Right cardiac atrium (tissue), 5 donors: ENCODE results near the gene CDK4. TPM values are rescaled to one million over a fixed set of nuclear protein-coding genes. Genes with fewer than 3 reads are reported as not detected.
A peak's percentile ranks its signal among the peaks of the same experiment; 100 is the strongest.

Experiments used
- ATAC-seq, 2 donors: fragments of 200-7000 bp; cut with Tn5 transposase; one replicate each; pipeline versions ENCODE4 v1.8.0 to v1.9.1; 2020; ENCODE audit warnings: moderate library complexity in 2 of 2, mild to moderate bottlenecking in 1 of 2
- DNase-seq, 3 donors: peaks; one replicate each; pipeline ENCODE4 v3.0.0-alpha.2; 2020
- H3K27ac ChIP-seq: one replicate; pipeline ENCODE4 v1.5.1; 2013; ENCODE audit warnings: mild to moderate bottlenecking, low read length, control low read depth, moderate library complexity
- H3K27me3 ChIP-seq: one replicate; pipeline ENCODE4 v1.6.1; 2013; ENCODE audit not compliant: control insufficient read depth, insufficient read depth
- H3K4me1 ChIP-seq: one replicate; pipeline ENCODE4 v1.6.1; 2013; ENCODE audit warnings: low read length; ENCODE audit not compliant: control insufficient read depth, insufficient read depth
- H3K4me3 ChIP-seq: one replicate; pipeline ENCODE4 v1.5.1; 2013; ENCODE audit warnings: low read length, control low read depth
- H3K9me3 ChIP-seq: one replicate; pipeline ENCODE4 v1.6.1; 2013; ENCODE audit warnings: low read length; ENCODE audit not compliant: control insufficient read depth
- WGBS: extraction: QIAGEN DNeasy Blood & Tissue Kit; methylation state at CpG from one replicate; pipeline ENCODE4 v1.1.7; 2013; 5-methylcytosine and 5-hydroxymethylcytosine counted together
- intact Hi-C, 4 donors: fragments of 100-400 bp; cut with DNase I; formaldehyde crosslinking; loops; one replicate each; pipeline versions ENCODE4 v1.11.0 to v1.14.0; 2022 to 2023
- polyA plus RNA-seq: library from polyadenylated mRNA; stranded (reverse); fragments of 200-250 nt; gene quantifications from one replicate; pipeline ENCODE4 v1.2.3, GENCODE V29; 2013
- total RNA-seq, 4 donors: library from RNA; stranded (reverse); fragmentation: NEBNext Ultra II Directional; extraction: Animal tissue kit (Norgen Biotek cat#: 25700); gene quantifications; one replicate each; pipeline ENCODE4 v1.2.1, GENCODE V29; 2021
- donor health status: healthy with polysubstance abuse.
- donor health status: DM: no; HTN: yes; CAD: no.
- donor health status: DM: no; HTN: no; CAD: no.
- donor health status: DM: no; HTN: yes; CAD: no; lungs with severe emphysema.
- donor health status: DM: yes; HTN: yes; CAD: no.

The CDK4 gene
- total and polyA plus RNA-seq, 5 donors = 29.7 to 53.9 (median 53.2) TPM

GRCh38 chr12:57763881-57764661, 12.0 kb upstream of the CDK4 start:
- 69% methylated on average over 6 of the region's 6 CpGs for WGBS
- intact Hi-C loops = no loop called here
- Histone ChIP-seq H3K9me3 (no peaks in the 10 kb centered on the region), H3K27me3 (no peaks in the 10 kb centered on the region), H3K4me3 (no peak overlapping the region), H3K4me1 (peaks cover 4% of the 10 kb centered on the region), H3K27ac (no peak overlapping the region)
- DNase-seq = no peak
- no peak for ATAC-seq

GRCh38 chr12:57762463-57762862, 10.4 kb upstream of the CDK4 start:
- intact Hi-C loops = no loop called here
- WGBS = 93% methylated on average over 2 of the region's 2 CpGs
- no peak for DNase-seq
- Histone ChIP-seq H3K27ac (no peak overlapping the region), H3K27me3 (no peaks in the 10 kb centered on the region), H3K4me3 (no peak overlapping the region), H3K9me3 (no peaks in the 10 kb centered on the region), H3K4me1 (peaks cover 4% of the 10 kb centered on the region)
- ATAC-seq = no peak

- H3K9me3 ChIP-seq = no peaks in the 10 kb centered on the region
- H3K27me3 ChIP-seq = no peaks in the 10 kb centered on the region
- H3K4me3 ChIP-seq = no peak overlapping the region
- intact Hi-C loops = no loop called here
- ATAC-seq (no peak), DNase-seq (no peak)
- H3K4me1 ChIP-seq = peaks cover 4% of the 10 kb centered on the region
- WGBS = 93% methylated on average over 4 of the region's 4 CpGs
- no peak overlapping the region for H3K27ac ChIP-seq
Observed at GRCh38 chr12:57761391-57761998, 9.4 kb upstream of the CDK4 start.

- Histone ChIP-seq H3K27me3 (no peaks in the 10 kb centered on the region), H3K27ac (no peak overlapping the region), H3K4me1 (peaks cover 4% of the 10 kb centered on the region), H3K4me3 (no peak overlapping the region), H3K9me3 (no peaks in the 10 kb centered on the region)
- 85% methylated on average over 3 of the region's 3 CpGs for WGBS
- DNase-seq (no peak), ATAC-seq (no peak)
- intact Hi-C loops = no loop called here
Observed at GRCh38 chr12:57760347-57760982, 8.4 kb upstream of the CDK4 start.

GRCh38 chr12:57759360-57759980, 7.4 kb upstream of the CDK4 start:
- no peaks in the 10 kb centered on the region for H3K4me1 ChIP-seq
- intact Hi-C loops = no loop called here
- H3K4me3 ChIP-seq = no peak overlapping the region
- 42% methylated on average over 3 of the region's 3 CpGs for WGBS
- ATAC-seq (no peak), DNase-seq (no peak)
- H3K27ac ChIP-seq = no peak overlapping the region
- no peaks in the 10 kb centered on the region for H3K27me3 ChIP-seq
- no peaks in the 10 kb centered on the region for H3K9me3 ChIP-seq

GRCh38 chr12:57758552-57759359, 6.6 kb upstream of the CDK4 start:
- no peaks in the 10 kb centered on the region for H3K9me3 ChIP-seq
- ATAC-seq (no peak), DNase-seq (no peak)
- no peaks in the 10 kb centered on the region for H3K27me3 ChIP-seq
- H3K27ac ChIP-seq = no peak overlapping the region
- intact Hi-C loops = no loop called here
- 93% methylated on average over 25 of the region's 25 CpGs for WGBS
- H3K4me3 ChIP-seq = no peak overlapping the region
- H3K4me1 ChIP-seq = no peaks in the 10 kb centered on the region

GRCh38 chr12:57757771-57758170, 5.7 kb upstream of the CDK4 start:
- 91% methylated on average over 4 of the region's 4 CpGs for WGBS
- DNase-seq (no peak), ATAC-seq (no peak)
- H3K9me3 ChIP-seq = no peaks in the 10 kb centered on the region
- no peaks in the 10 kb centered on the region for H3K27me3 ChIP-seq
- no peak overlapping the region for H3K4me3 ChIP-seq
- H3K4me1 ChIP-seq = no peaks in the 10 kb centered on the region
- H3K27ac ChIP-seq = no peak overlapping the region
- intact Hi-C loops = no loop called here

GRCh38 chr12:57756406-57757341, 4.6 kb upstream of the CDK4 start:
- no peaks in the 10 kb centered on the region for H3K9me3 ChIP-seq
- ATAC-seq (no peak), DNase-seq (peak in 2 of 3 donors; percentile 72 to 79)
- no peaks in the 10 kb centered on the region for H3K4me1 ChIP-seq
- H3K4me3 ChIP-seq = peak overlapping the region; percentile 97
- 50% methylated on average over 22 of the region's 22 CpGs for WGBS
- no peaks in the 10 kb centered on the region for H3K27me3 ChIP-seq
- intact Hi-C loops = no loop called here
- H3K27ac ChIP-seq = no peak overlapping the region

GRCh38 chr12:57755454-57756372, 3.6 kb upstream of the CDK4 start:
- intact Hi-C loops = no loop called here
- peak in 2 of 3 donors; percentile 74 for DNase-seq
- Histone ChIP-seq H3K4me3 (peak overlapping the region; percentile 97), H3K27me3 (no peaks in the 10 kb centered on the region), H3K27ac (no peak overlapping the region), H3K4me1 (peaks cover 2% of the 10 kb centered on the region), H3K9me3 (no peaks in the 10 kb centered on the region)
- no peak for ATAC-seq
- WGBS = 2% methylated on average over 76 of the region's 76 CpGs
